Trophoblast cell (in vitro differentiated cells and primary cell): ENCODE data around the gene S100A16.
"Not testable (repeated sequence)": the region's sequence is repeated elsewhere in the genome, so short reads cannot be mapped to it uniquely, and the experiment has no call there.

Experiments
- DNase-seq, 2 donors: peaks; one replicate each; pipeline ENCODE4 v3.0.0-alpha.2; 2016
- H2AFZ ChIP-seq: 2 replicates; pipeline ENCODE4 v1.6.1; 2013; ENCODE audit warnings: low read length, moderate library complexity, mild to moderate bottlenecking; ENCODE audit not compliant: insufficient read depth, poor library complexity
- H2AK5ac ChIP-seq: 2 replicates; pipeline ENCODE4 v1.6.1; 2013; ENCODE audit warnings: mild to moderate bottlenecking, low read length
- H2BK120ac ChIP-seq: 2 replicates; pipeline ENCODE4 v1.6.1; 2013; ENCODE audit warnings: low read length, mild to moderate bottlenecking, moderate library complexity; ENCODE audit not compliant: insufficient read depth, poor library complexity
- H2BK12ac ChIP-seq: 2 replicates; pipeline ENCODE4 v1.6.1; 2013; ENCODE audit warnings: mild to moderate bottlenecking, low read length, moderate library complexity
- H2BK5ac ChIP-seq: 2 replicates; pipeline ENCODE4 v1.6.1; 2013; ENCODE audit warnings: low read length, low read depth, moderate library complexity, mild to moderate bottlenecking; ENCODE audit not compliant: poor library complexity
- H3K14ac ChIP-seq: 2 replicates; pipeline ENCODE4 v1.6.1; 2013; ENCODE audit warnings: mild to moderate bottlenecking, low read length
- H3K18ac ChIP-seq: 2 replicates; pipeline ENCODE4 v1.6.1; 2013; ENCODE audit warnings: mild to moderate bottlenecking, low read length
- H3K23ac ChIP-seq: 2 replicates; pipeline ENCODE4 v1.6.1; 2013; ENCODE audit warnings: low read length
- H3K27ac ChIP-seq: 2 replicates; pipeline ENCODE4 v1.5.1; 2013; ENCODE audit warnings: low read depth, mild to moderate bottlenecking, inconsistent platforms, low read length, moderate library complexity
- H3K27me3 ChIP-seq: 2 replicates; pipeline ENCODE4 v1.6.1; 2013; ENCODE audit warnings: inconsistent platforms, mild to moderate bottlenecking, low read length, moderate library complexity; ENCODE audit not compliant: insufficient read depth
- H3K36me3 ChIP-seq, 2 experiments: 1 replicate in 1 of 2; 2 replicates in 1 of 2; pipeline ENCODE4 v1.6.1; 2013; ENCODE audit warnings: low read length in 2 of 2, mild to moderate bottlenecking in 2 of 2, moderate library complexity in 1 of 2; ENCODE audit not compliant: insufficient read depth in 2 of 2, control insufficient read depth in 1 of 2
- H3K4ac ChIP-seq: 2 replicates; pipeline ENCODE4 v1.6.1; 2013; ENCODE audit warnings: low read depth, mild to moderate bottlenecking, low read length, moderate library complexity
- H3K4me1 ChIP-seq, 2 experiments: 1 replicate in 1 of 2; 2 replicates in 1 of 2; pipeline ENCODE4 v1.6.1; 2013; ENCODE audit warnings: low read length in 2 of 2, mild to moderate bottlenecking in 2 of 2, moderate library complexity in 1 of 2; ENCODE audit not compliant: insufficient read depth in 2 of 2, control insufficient read depth in 1 of 2
- H3K4me2 ChIP-seq: 2 replicates; pipeline ENCODE4 v1.6.1; 2013; ENCODE audit warnings: inconsistent platforms, mild to moderate bottlenecking, low read length, moderate library complexity
- H3K4me3 ChIP-seq: 2 replicates; pipeline ENCODE4 v1.5.1; 2013; ENCODE audit warnings: mild to moderate bottlenecking, low read depth, low read length, inconsistent platforms
- H3K79me1 ChIP-seq: one replicate; pipeline ENCODE4 v1.6.1; 2013; ENCODE audit warnings: low read length
- H3K79me2 ChIP-seq: 2 replicates; pipeline ENCODE4 v1.6.1; 2013; ENCODE audit warnings: low read length, mild to moderate bottlenecking; ENCODE audit not compliant: control insufficient read depth, insufficient read depth, poor library complexity
- H3K9ac ChIP-seq: 2 replicates; pipeline ENCODE4 v1.6.1; 2013; ENCODE audit warnings: mild to moderate bottlenecking, low read length
- H3K9me3 ChIP-seq: 2 replicates; pipeline ENCODE4 v1.6.1; 2013; ENCODE audit warnings: low read depth, mild to moderate bottlenecking, control low read depth, inconsistent platforms, low read length; ENCODE audit not compliant: insufficient read depth
- H4K12ac ChIP-seq: 2 replicates; pipeline ENCODE4 v1.6.1; 2013; ENCODE audit warnings: low read depth, mild to moderate bottlenecking, low read length, moderate library complexity
- H4K8ac ChIP-seq: 2 replicates; pipeline ENCODE4 v1.6.1; 2013; ENCODE audit warnings: low read depth, mild to moderate bottlenecking, low read length, moderate library complexity
- H4K91ac ChIP-seq: one replicate; pipeline ENCODE4 v1.6.1; 2013; ENCODE audit warnings: low read depth, mild to moderate bottlenecking, low read length, moderate library complexity
- WGBS: extraction: QIAGEN DNeasy Blood & Tissue Kit; methylation state at CpG from one replicate; pipeline ENCODE4 v1.1.7; 2013; ENCODE audit warnings: missing lambda C conversion rate; ENCODE audit not compliant: insufficient read length, insufficient coverage; ENCODE audit errors: extremely low coverage; 5-methylcytosine and 5-hydroxymethylcytosine counted together

Gene S100A16

GRCh38 chr1:153565529-153566374 is 47.2 kb downstream of the S100A16 start, which contains the start of gene S100A2:
S100A2 (minus strand) TSS chr1:153565844; CDS start chr1:153563877, 1,967 bp downstream.
- Histone ChIP-seq H3K4ac (peak within 1 kb of the TSS; percentile 97), H3K4me1 (peaks cover 42 to 56% of the 10 kb centered on the region in 2 experiments), H4K8ac (peak within 1 kb of the TSS; percentile 94), H3K4me3 (no peak within 1 kb of the TSS), H3K9ac (no peak within 1 kb of the TSS), H2BK12ac (peak within 1 kb of the TSS; percentile 99), H2BK5ac (peak within 1 kb of the TSS; percentile 100), H3K36me3 (no peaks in the 10 kb centered on the region), H2AFZ (peak within 1 kb of the TSS; percentile 84), H3K79me1 (peaks cover 59% of the 10 kb centered on the region), H3K14ac (peak within 1 kb of the TSS; percentile 98), H3K9me3 (no peaks in the 10 kb centered on the region), H3K18ac (peak within 1 kb of the TSS; percentile 98), H3K79me2 (peaks cover 16% of the 10 kb centered on the region), H2BK120ac (peak within 1 kb of the TSS; percentile 100), H3K27me3 (no peaks in the 10 kb centered on the region), H3K27ac (peak within 1 kb of the TSS; percentile 100), H4K91ac (peak within 1 kb of the TSS; percentile 100), H3K4me2 (peak within 1 kb of the TSS; percentile 30), H4K12ac (peak within 1 kb of the TSS; percentile 86), H3K23ac (no peak within 1 kb of the TSS), H2AK5ac (peak within 1 kb of the TSS; percentile 99)
- WGBS, result no CpG with 5 or more reads among the region's 8 CpGs
- peak; percentile 77 to 78 for DNase-seq

- Histone ChIP-seq H3K27me3 (no peaks in the 10 kb centered on the region), H3K9me3 (no peaks in the 10 kb centered on the region), H3K14ac (peak overlapping the region; percentile 80), H3K79me1 (peaks cover 51% of the 10 kb centered on the region), H2BK5ac (peak overlapping the region; percentile 28), H3K4me3 (peak overlapping the region; percentile 14), H2AK5ac (peak overlapping the region; percentile 65), H3K27ac (no peak overlapping the region), H3K23ac (no peak overlapping the region), H3K36me3 (no peaks in the 10 kb centered on the region), H4K12ac (no peak overlapping the region), H3K4me1 (peaks cover 41 to 52% of the 10 kb centered on the region in 2 experiments), H2BK120ac (peak overlapping the region; percentile 97), H4K91ac (peak overlapping the region; percentile 97), H3K79me2 (peaks cover 16% of the 10 kb centered on the region), H3K18ac (peak overlapping the region; percentile 40), H2BK12ac (peak overlapping the region; percentile 99), H3K4ac (peak overlapping the region; percentile 47), H2AFZ (no peak overlapping the region), H3K4me2 (peak overlapping the region; percentile 2), H3K9ac (no peak overlapping the region), H4K8ac (peak overlapping the region; percentile 50)
- no peak for DNase-seq
- WGBS, result no CpG with 5 or more reads among the region's 7 CpGs
These were observed 48.9 kb downstream of the S100A16 start for GRCh38 chr1:153563991-153564390.

GRCh38 chr1:153563483-153563901 is 49.4 kb downstream of the S100A16 start:
- peak overlapping the region; percentile 32 for H3K18ac ChIP-seq
- no peaks in the 10 kb centered on the region for H3K27me3 ChIP-seq
- no CpG with 5 or more reads among the region's 6 CpGs for WGBS
- no peak overlapping the region for H3K9ac ChIP-seq
- H3K4me1 ChIP-seq, result peaks cover 39 to 48% of the 10 kb centered on the region in 2 experiments
- no peak overlapping the region for H3K27ac ChIP-seq
- H3K4me3 ChIP-seq, result peak overlapping the region; percentile 19
- peak overlapping the region; percentile 97 for H2BK120ac ChIP-seq
- no peak overlapping the region for H2AFZ ChIP-seq
- H3K36me3 ChIP-seq, result no peaks in the 10 kb centered on the region
- peak overlapping the region; percentile 97 for H4K91ac ChIP-seq
- peak overlapping the region; percentile 28 for H2BK5ac ChIP-seq
- peaks cover 16% of the 10 kb centered on the region for H3K79me2 ChIP-seq
- no peak for DNase-seq
- H2BK12ac ChIP-seq, result peak overlapping the region; percentile 99
- peak overlapping the region; percentile 2 for H3K4me2 ChIP-seq
- peak overlapping the region; percentile 65 for H2AK5ac ChIP-seq
- H3K14ac ChIP-seq, result peak overlapping the region; percentile 80
- H4K8ac ChIP-seq, result peak overlapping the region; percentile 50
- H3K23ac ChIP-seq, result no peak overlapping the region
- no peak overlapping the region for H4K12ac ChIP-seq
- no peaks in the 10 kb centered on the region for H3K9me3 ChIP-seq
- peaks cover 48% of the 10 kb centered on the region for H3K79me1 ChIP-seq
- peak overlapping the region; percentile 16 for H3K4ac ChIP-seq

GRCh38 chr1:153562021-153562420 is 50.9 kb downstream of the S100A16 start:
- not testable (repeated sequence) for H3K23ac ChIP-seq, H3K9me3 ChIP-seq, H3K4ac ChIP-seq, H3K18ac ChIP-seq, H3K4me2 ChIP-seq, H4K8ac ChIP-seq, H2AK5ac ChIP-seq, H2AFZ ChIP-seq, H3K14ac ChIP-seq, H4K12ac ChIP-seq, H2BK12ac ChIP-seq, H2BK5ac ChIP-seq, H3K36me3 ChIP-seq, H3K27ac ChIP-seq, H3K4me3 ChIP-seq, H2BK120ac ChIP-seq, DNase-seq, H3K9ac ChIP-seq, H3K27me3 ChIP-seq
- WGBS, result no CpG with 5 or more reads among the region's 3 CpGs
- peaks cover 10% of the 10 kb centered on the region for H3K79me2 ChIP-seq
- H3K79me1 ChIP-seq, result peaks cover 33% of the 10 kb centered on the region
- H3K4me1 ChIP-seq, result peaks cover 32 to 38% of the 10 kb centered on the region in 2 experiments
- H4K91ac ChIP-seq, result peak overlapping the region; percentile 21
